HG03378 (cell line): ENCODE data around the gene RELN.

ENCODE experiments used
- ATAC-seq: cut with Tn5 transposase; IDR thresholded peaks from one replicate; pipeline ENCODE4 v1.9.1; 2021; ENCODE audit warnings: mild to moderate bottlenecking, moderate library complexity; ENCODE audit not compliant: unreplicated experiment

Gene RELN

GRCh38 chr7:103592844-103593243 lies 396.6 kb downstream of the RELN start:
- no peak for ATAC-seq

DNA sequence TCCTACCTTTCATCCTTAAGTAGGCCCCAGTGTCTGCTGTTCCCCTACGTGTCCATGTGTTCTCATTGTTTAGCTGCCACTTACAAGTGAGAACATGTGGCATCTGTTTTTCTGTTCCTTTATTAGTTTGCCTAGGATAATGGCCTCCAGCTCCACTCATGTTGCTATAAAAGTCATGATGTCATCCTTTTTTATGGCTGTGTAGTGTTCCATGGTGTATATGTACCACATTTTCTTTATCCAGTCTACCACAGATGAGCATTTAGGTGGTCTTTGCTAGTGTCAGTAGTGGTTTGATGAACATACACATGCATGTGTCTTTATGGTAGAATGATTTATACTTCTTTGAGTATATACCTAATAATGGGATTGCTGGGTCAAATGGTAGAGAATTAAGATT lies 397.3 kb downstream of the RELN start:
- ATAC-seq = no peak

- no peak for ATAC-seq
Observed at GRCh38 chr7:103580031-103580430, 409.4 kb downstream of the RELN start.

- no peak for ATAC-seq
Observed at GRCh38 chr7:103577059-103577458, 412.4 kb downstream of the RELN start.

DNA sequence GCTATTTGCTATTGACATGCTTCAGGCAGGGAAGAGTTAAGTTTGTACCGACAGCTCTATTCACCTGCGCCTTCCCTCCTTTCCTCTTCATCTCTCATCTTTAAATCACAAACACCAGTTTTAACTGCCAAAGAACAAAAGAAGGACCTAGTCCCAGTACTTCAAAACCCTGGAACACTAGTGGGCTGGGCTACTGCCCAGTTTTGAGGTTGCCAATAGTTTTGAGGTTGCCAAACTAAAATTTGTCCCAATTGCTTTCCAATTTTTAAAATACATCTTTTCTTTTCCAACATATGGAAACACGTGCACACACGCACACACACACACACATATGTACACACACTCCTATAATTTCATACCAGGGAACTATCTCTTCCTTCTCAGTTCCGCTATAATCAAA lies 412.8 kb downstream of the RELN start:
- no peak for ATAC-seq

DNA sequence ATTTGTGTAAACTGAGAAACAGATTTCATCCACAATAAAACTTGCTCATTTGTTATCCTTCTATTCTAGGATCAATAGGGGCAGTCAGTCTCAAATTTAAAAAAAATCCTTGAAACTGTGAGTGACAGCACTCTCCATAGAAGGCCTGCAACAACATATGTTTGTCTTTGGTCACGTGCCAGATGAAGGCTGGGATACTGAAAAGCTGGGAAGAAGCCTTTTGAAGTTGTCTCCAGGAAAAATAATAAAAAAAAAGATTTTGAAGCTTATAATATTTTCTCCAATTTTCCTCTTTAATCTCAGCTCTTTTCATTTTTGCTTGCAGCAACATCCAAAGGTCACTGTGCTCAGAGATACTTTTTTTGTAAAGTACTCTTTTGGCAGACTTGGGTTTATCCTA lies 414.9 kb downstream of the RELN start:
- ATAC-seq = no peak

- ATAC-seq = no peak
Observed at GRCh38 chr7:103573479-103574058, 415.9 kb downstream of the RELN start.

- ATAC-seq = no peak
Observed at GRCh38 chr7:103571586-103571985, 417.9 kb downstream of the RELN start.

DNA sequence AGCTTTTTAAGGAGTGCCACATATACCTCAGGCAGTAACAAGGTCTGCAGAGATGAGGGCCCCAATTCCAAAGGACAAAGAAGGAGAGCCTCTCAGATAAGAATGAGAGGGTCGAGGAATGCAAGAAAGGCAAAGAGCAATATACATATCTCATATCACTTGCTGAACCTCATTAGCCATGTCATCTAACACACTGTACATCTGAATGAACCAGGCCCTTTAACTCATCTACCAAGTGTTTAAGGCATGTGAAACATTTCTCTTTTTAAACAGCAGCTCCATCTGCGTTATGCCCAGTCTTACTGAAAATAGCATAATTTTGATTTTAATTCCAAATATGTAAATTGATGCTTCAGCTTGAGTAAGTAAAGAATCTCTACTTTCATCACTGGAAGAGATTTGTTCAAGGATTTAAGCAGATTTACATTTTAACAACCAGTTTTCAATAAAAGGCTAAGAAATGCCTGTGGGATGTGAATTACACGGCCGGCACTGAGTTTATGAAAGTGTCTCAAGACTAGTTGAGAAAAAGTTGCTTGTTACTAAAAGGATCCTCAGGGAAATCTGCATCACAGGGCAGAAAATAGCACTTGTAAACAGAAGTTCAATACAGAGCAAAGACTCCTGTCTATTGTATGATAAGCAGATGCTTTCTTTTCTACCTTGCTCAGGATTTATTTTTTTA lies 419.7 kb downstream of the RELN start:
- ATAC-seq = no peak

DNA sequence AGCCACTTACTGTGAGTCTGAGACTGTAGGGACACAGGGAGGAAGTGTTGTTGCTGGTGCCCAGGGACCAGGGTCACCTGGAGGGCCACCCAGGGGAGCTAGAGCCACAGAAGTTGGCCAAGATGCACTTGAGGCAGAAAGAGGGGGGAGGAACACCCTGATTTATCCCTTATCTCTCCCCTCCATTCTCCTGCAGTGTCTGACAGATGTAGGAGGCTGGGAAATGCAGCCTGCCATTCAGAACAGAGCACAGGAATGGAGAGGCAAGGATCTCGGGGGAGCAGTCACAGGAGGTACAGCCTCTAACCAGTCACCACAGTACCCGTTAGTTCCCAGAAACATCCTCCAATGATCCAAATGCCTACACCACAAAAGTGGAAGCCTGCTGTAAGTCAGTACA lies 425.0 kb downstream of the RELN start:
- ATAC-seq = no peak

- no peak for ATAC-seq
Observed at GRCh38 chr7:103560136-103560535, 429.3 kb downstream of the RELN start.

DNA sequence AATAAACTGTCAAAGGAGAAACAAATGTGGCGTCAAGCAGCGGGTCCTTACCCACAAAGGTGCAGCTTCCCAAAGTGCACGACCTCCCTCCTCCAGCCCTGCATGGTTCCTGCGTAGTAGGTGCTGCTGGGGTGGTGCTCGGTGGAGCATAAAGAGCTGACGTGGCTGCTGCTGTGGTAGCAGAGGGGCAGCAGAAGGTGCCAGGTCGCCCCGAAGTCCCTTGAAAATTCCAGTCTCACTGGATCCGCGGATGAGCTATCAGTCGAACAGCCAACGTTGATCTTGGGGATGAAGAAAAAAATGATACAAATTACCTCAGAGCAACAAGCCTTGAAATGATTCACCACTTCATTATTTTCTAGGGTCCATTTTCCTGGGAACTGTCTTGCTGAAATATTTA lies 438.4 kb downstream of the RELN start:
- no peak for ATAC-seq

- ATAC-seq = no peak
Observed at GRCh38 chr7:103549786-103550185, 439.7 kb downstream of the RELN start.

GRCh38 chr7:103547451-103548284 lies 441.8 kb downstream of the RELN start:
- ATAC-seq = no peak

GRCh38 chr7:103542470-103542869 lies 447.0 kb downstream of the RELN start:
- ATAC-seq = no peak

- ATAC-seq = no peak
Observed at GRCh38 chr7:103541947-103542346, 447.5 kb downstream of the RELN start.

DNA sequence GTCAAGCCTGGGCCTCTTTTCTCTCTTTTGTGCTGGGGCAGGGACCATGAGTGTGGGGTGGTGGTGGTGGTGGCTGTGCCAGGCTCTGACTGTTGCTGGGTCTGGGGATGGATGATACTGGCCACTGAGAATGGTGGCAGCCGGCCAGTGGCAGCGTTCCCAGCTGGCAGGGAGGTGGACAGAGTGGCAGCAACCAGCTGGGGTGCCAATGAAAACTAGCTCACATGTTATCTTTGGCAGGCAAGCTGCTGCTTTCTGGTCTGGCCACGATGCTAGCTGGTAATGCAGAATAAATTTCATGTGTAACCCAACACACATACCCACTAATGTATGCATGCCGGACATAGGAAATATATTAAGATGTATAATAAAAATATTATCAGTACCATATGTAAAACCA lies 448.4 kb downstream of the RELN start:
- no peak for ATAC-seq

DNA sequence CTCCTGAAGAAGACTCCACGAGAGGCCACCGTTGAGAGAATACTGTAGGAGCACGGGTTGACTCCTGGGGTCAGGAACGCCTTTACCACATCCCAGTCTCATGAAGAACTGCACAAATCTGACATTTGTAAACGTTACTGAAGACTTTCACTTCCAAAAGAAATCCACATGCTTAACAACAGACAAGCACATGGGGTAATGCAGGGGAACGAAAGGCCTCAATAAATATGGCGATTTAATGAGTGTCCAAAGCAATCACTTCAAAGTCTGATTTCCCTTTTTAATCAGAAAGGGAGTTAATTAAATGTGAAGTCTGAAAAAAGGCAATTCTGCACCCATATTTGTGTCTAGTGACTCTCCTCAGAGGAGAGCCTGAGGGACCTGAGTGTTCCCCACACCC lies 449.1 kb downstream of the RELN start:
- ATAC-seq = no peak

DNA sequence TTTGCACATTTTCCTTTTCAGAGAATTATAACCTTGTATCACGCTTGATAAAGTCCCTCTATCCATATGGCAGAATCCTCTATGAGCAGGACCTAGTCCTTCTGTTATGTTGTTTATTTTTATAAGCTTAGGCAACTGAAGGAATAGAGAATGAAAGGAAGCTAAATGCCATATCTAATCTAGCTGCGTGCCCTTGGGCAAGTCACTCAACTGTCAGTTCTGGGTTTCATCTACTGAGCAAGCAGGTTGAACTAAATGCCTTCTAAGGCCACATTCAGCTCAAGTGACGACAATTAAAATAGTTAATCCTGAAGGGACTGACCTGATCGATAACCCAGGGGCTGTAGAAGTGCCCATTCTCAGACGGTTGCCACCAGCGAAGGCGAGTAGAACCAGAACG lies 449.6 kb downstream of the RELN start:
- ATAC-seq = no peak

- no peak for ATAC-seq
Observed at GRCh38 chr7:103538964-103539709, 450.3 kb downstream of the RELN start.

- ATAC-seq = no peak
Observed at GRCh38 chr7:103533761-103534160, 455.7 kb downstream of the RELN start.
